IPS-15b (cell line): Measurements from ENCODE around the gene GSAP.

Experiments
- H3K27me3 ChIP-seq: one replicate; pipeline ENCODE4 v1.6.1; 2013; ENCODE audit warnings: low read length; ENCODE audit not compliant: control insufficient read depth, insufficient read depth
- H3K36me3 ChIP-seq: one replicate; pipeline ENCODE4 v1.6.1; 2013; ENCODE audit warnings: low read length; ENCODE audit not compliant: control insufficient read depth, insufficient read depth
- H3K4me1 ChIP-seq: one replicate; pipeline ENCODE4 v1.6.1; 2013; ENCODE audit warnings: mild to moderate bottlenecking, low read length; ENCODE audit not compliant: control insufficient read depth, insufficient read depth
- H3K4me3 ChIP-seq: one replicate; pipeline ENCODE4 v1.5.1; 2013; ENCODE audit warnings: low read depth, low read length
- H3K9ac ChIP-seq: one replicate; pipeline ENCODE4 v1.6.1; 2013; ENCODE audit warnings: low read depth, mild to moderate bottlenecking, low read length
- H3K9me3 ChIP-seq: one replicate; pipeline ENCODE4 v1.6.1; 2013; ENCODE audit warnings: mild to moderate bottlenecking, low read length; ENCODE audit not compliant: control insufficient read depth, insufficient read depth

The GSAP gene

GRCh38 chr7:77331938-77332695 is 84.0 kb downstream of the GSAP start:
- no peak overlapping the region for H3K4me3 ChIP-seq
- H3K9ac ChIP-seq: no peak overlapping the region
- no peaks in the 10 kb centered on the region for H3K27me3 ChIP-seq
- H3K4me1 ChIP-seq: no peaks in the 10 kb centered on the region
- H3K36me3 ChIP-seq: no peaks in the 10 kb centered on the region
- no peaks in the 10 kb centered on the region for H3K9me3 ChIP-seq

GRCh38 chr7:77330169-77330882 is 85.8 kb downstream of the GSAP start:
- Histone ChIP-seq H3K4me1 (no peaks in the 10 kb centered on the region), H3K9ac (no peak overlapping the region), H3K36me3 (no peaks in the 10 kb centered on the region), H3K9me3 (no peaks in the 10 kb centered on the region), H3K4me3 (no peak overlapping the region), H3K27me3 (no peaks in the 10 kb centered on the region)

- no peaks in the 10 kb centered on the region for H3K4me1 ChIP-seq
- H3K27me3 ChIP-seq: no peaks in the 10 kb centered on the region
- H3K4me3 ChIP-seq: no peak overlapping the region
- H3K36me3 ChIP-seq: no peaks in the 10 kb centered on the region
- H3K9ac ChIP-seq: no peak overlapping the region
- no peaks in the 10 kb centered on the region for H3K9me3 ChIP-seq
These were observed 86.5 kb downstream of the GSAP start for GRCh38 chr7:77329466-77330168.

GRCh38 chr7:77328669-77329068 is 87.5 kb downstream of the GSAP start:
- H3K27me3 ChIP-seq: no peaks in the 10 kb centered on the region
- no peak overlapping the region for H3K9ac ChIP-seq
- no peak overlapping the region for H3K4me3 ChIP-seq
- no peaks in the 10 kb centered on the region for H3K9me3 ChIP-seq
- no peaks in the 10 kb centered on the region for H3K36me3 ChIP-seq
- no peaks in the 10 kb centered on the region for H3K4me1 ChIP-seq

- Histone ChIP-seq H3K9me3 (no peaks in the 10 kb centered on the region), H3K9ac (no peak overlapping the region), H3K27me3 (no peaks in the 10 kb centered on the region), H3K4me3 (no peak overlapping the region), H3K36me3 (no peaks in the 10 kb centered on the region), H3K4me1 (no peaks in the 10 kb centered on the region)
These were observed 88.1 kb downstream of the GSAP start for GRCh38 chr7:77327932-77328628.

- Histone ChIP-seq H3K4me3 (no peak overlapping the region), H3K9me3 (no peaks in the 10 kb centered on the region), H3K27me3 (no peaks in the 10 kb centered on the region), H3K9ac (no peak overlapping the region), H3K4me1 (no peaks in the 10 kb centered on the region), H3K36me3 (no peaks in the 10 kb centered on the region)
These were observed 88.8 kb downstream of the GSAP start for GRCh38 chr7:77327067-77327931.

GRCh38 chr7:77326131-77326530 is 90.0 kb downstream of the GSAP start:
- no peaks in the 10 kb centered on the region for H3K9me3 ChIP-seq
- no peaks in the 10 kb centered on the region for H3K36me3 ChIP-seq
- H3K4me1 ChIP-seq: no peaks in the 10 kb centered on the region
- H3K4me3 ChIP-seq: no peak overlapping the region
- H3K9ac ChIP-seq: no peak overlapping the region
- H3K27me3 ChIP-seq: no peaks in the 10 kb centered on the region

GRCh38 chr7:77321300-77321699 is 94.8 kb downstream of the GSAP start:
- Histone ChIP-seq H3K36me3 (no peaks in the 10 kb centered on the region), H3K9me3 (no peaks in the 10 kb centered on the region), H3K9ac (no peak overlapping the region), H3K27me3 (no peaks in the 10 kb centered on the region), H3K4me3 (no peak overlapping the region), H3K4me1 (no peaks in the 10 kb centered on the region)

GRCh38 chr7:77320714-77321113 is 95.4 kb downstream of the GSAP start:
- H3K27me3 ChIP-seq: no peaks in the 10 kb centered on the region
- H3K9me3 ChIP-seq: no peaks in the 10 kb centered on the region
- H3K36me3 ChIP-seq: no peaks in the 10 kb centered on the region
- H3K4me1 ChIP-seq: no peaks in the 10 kb centered on the region
- no peak overlapping the region for H3K9ac ChIP-seq
- H3K4me3 ChIP-seq: no peak overlapping the region

GRCh38 chr7:77320137-77320536 is 96.0 kb downstream of the GSAP start:
- Histone ChIP-seq H3K36me3 (no peaks in the 10 kb centered on the region), H3K27me3 (no peaks in the 10 kb centered on the region), H3K4me1 (no peaks in the 10 kb centered on the region), H3K9me3 (no peaks in the 10 kb centered on the region), H3K9ac (no peak overlapping the region), H3K4me3 (no peak overlapping the region)

GRCh38 chr7:77318019-77318418 is 98.1 kb downstream of the GSAP start:
- H3K36me3 ChIP-seq: no peaks in the 10 kb centered on the region

More at GRCh38 chr7:77318019-77318418, 98.1 kb downstream of the GSAP start:
- no peaks in the 10 kb centered on the region for H3K27me3 ChIP-seq
- no peaks in the 10 kb centered on the region for H3K4me1 ChIP-seq
- H3K9me3 ChIP-seq: no peaks in the 10 kb centered on the region
- no peak overlapping the region for H3K4me3 ChIP-seq
- no peak overlapping the region for H3K9ac ChIP-seq
